ENCODE data around the gene JMJD6.
"Not testable (repeated sequence)": the region's sequence is repeated elsewhere in the genome, so short reads cannot be mapped to it uniquely, and the experiment has no call there.

Gene JMJD6

DNA sequence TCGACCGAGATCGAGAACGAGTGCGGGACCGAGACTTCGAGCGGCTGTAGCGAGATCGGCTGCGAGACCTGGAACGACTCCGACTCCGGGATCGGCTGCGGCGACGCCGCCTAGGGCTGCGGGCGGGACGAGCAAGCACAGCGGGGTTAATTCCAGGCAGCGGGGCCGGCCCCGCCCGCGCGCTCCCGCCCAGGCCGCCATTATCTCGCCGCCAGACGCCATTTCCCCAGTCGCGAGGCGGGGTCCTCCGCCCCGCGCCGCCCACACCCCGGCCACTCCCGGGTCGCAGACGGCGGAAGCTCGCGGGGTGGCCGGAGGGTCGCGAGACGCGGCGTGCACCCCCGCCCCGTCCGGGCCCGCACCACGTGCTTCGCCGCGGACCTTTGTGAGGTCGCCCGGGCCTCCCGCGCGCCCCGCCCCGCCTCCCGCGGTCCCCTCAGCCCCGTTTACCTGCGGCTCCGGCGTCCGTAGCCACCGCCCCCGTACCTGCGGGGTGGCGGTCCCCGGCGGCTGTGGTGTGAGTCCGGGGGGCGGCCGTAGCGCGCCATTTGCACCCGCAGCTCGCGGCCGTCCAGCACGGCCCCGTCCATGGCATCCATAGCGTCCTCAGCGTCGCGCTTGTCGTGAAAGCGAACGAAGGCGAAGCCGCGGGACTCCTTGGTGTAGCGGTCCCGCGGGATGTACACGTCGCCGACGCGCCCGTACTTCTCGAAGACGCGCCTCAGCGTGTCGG, 10.1 kb upstream of the JMJD6 start:
- Histone ChIP-seq H3K4me1 (ENCODE audit: insufficient read depth, insufficient read length) (no peaks in the 10 kb centered on the region), H3K9ac (ENCODE audit: insufficient read length, low read depth) (peak overlapping the region; percentile 100), H3K27me3 (ENCODE audit: insufficient read depth, insufficient read length) (no peaks in the 10 kb centered on the region), H3K36me3 (ENCODE audit: insufficient read depth, insufficient read length, low read length) (peaks cover 55% of the 10 kb centered on the region), H3K4me3 (ENCODE audit: insufficient read length, low read depth) (peak overlapping the region; percentile 100), H3K9me3 (ENCODE audit: insufficient read depth, low read length) (no peaks in the 10 kb centered on the region)
- DNase-seq (ENCODE audit: low read depth, low spot score) = no peak
- TF ChIP-seq YY1 (IDR thresholded peaks at IDR 0.05; ENCODE audit: insufficient read depth, insufficient read length) (peak; percentile 80), ZNF274 (IDR thresholded peaks at IDR 0.05; ENCODE audit: low read depth, low read length) (no peak)

DNA sequence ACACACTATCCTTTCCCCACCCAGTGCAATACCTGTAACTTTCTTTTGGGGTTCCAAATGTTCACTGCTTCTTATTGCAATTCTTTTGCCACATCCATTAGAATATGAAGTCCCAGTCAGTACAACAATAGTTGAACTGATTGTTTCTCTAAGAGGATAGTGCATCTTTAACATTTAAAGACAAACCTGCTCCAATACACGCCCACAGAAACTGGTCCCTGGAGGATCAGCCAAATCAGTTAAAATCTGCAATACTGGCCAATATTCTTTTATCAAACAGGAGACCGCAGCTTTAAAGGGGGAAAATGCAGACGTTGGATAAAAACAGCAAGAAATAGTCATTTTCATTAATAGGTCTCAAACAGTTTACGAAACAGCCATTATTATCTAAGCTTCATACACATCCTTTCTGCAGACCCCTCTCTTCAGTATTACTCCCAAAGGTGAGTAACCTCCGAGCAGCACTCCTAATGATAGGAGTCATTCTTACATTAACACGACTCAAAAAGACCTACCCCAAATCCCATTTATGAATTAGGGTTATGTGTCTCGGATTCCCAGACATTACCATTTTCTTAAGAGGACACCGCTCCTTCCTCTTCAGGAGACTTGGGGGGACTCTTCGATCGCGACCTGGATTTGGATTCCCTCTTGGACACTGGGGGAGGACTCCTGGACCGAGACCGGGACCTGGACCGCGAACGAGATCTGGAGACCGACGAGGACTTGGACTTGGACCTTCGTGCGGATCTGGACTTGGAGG, 9.4 kb upstream of the JMJD6 start:
- Histone ChIP-seq H3K4me3 (ENCODE audit: insufficient read length, low read depth) (peak overlapping the region; percentile 100), H3K36me3 (ENCODE audit: insufficient read depth, insufficient read length, low read length) (peaks cover 48% of the 10 kb centered on the region), H3K9me3 (ENCODE audit: insufficient read depth, low read length) (no peaks in the 10 kb centered on the region), H3K9ac (ENCODE audit: insufficient read length, low read depth) (peak overlapping the region; percentile 100), H3K4me1 (ENCODE audit: insufficient read depth, insufficient read length) (no peaks in the 10 kb centered on the region), H3K27me3 (ENCODE audit: insufficient read depth, insufficient read length) (no peaks in the 10 kb centered on the region)
- no peak for TF ChIP-seq SUZ12 (IDR thresholded peaks at IDR 0.05; ENCODE audit: extremely low read depth, insufficient read depth, insufficient read length)
- TF ChIP-seq ZNF274 (IDR thresholded peaks at IDR 0.05; ENCODE audit: low read depth, low read length) = no peak
- TF ChIP-seq YY1 (IDR thresholded peaks at IDR 0.05; ENCODE audit: insufficient read depth, insufficient read length) = no peak
- DNase-seq (ENCODE audit: low read depth, low spot score) = no peak

DNA sequence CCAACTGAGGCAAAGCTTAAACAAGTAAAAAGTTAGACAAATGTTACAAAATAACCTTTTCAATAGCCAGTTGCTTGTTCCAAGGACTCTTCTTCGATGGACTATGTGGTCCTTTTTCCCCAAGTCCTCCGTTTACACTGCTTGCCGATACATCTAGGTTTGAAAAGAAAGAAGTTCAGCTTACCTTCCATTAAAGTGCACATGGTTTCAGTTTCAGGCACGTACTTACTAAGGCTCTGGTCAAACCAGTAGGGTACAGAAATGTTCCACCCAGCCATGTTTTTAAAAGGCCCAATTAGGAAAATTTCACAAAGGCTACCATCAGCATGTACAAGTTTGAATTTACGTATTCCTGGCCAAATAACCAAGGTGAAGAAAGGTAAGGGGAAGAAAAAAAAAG, 8.6 kb upstream of the JMJD6 start:
- Histone ChIP-seq H3K9me3 (ENCODE audit: insufficient read depth, low read length) (no peaks in the 10 kb centered on the region), H3K4me1 (ENCODE audit: insufficient read depth, insufficient read length) (no peaks in the 10 kb centered on the region), H3K4me3 (ENCODE audit: insufficient read length, low read depth) (peak overlapping the region; percentile 100), H3K36me3 (ENCODE audit: insufficient read depth, insufficient read length, low read length) (peaks cover 52% of the 10 kb centered on the region), H3K9ac (ENCODE audit: insufficient read length, low read depth) (peak overlapping the region; percentile 100), H3K27me3 (ENCODE audit: insufficient read depth, insufficient read length) (no peaks in the 10 kb centered on the region)
- TF ChIP-seq ZNF274 (IDR thresholded peaks at IDR 0.05; ENCODE audit: low read depth, low read length) (no peak), YY1 (IDR thresholded peaks at IDR 0.05; ENCODE audit: insufficient read depth, insufficient read length) (no peak), SUZ12 (IDR thresholded peaks at IDR 0.05; ENCODE audit: extremely low read depth, insufficient read depth, insufficient read length) (no peak)
- DNase-seq (ENCODE audit: low read depth, low spot score) = no peak

DNA sequence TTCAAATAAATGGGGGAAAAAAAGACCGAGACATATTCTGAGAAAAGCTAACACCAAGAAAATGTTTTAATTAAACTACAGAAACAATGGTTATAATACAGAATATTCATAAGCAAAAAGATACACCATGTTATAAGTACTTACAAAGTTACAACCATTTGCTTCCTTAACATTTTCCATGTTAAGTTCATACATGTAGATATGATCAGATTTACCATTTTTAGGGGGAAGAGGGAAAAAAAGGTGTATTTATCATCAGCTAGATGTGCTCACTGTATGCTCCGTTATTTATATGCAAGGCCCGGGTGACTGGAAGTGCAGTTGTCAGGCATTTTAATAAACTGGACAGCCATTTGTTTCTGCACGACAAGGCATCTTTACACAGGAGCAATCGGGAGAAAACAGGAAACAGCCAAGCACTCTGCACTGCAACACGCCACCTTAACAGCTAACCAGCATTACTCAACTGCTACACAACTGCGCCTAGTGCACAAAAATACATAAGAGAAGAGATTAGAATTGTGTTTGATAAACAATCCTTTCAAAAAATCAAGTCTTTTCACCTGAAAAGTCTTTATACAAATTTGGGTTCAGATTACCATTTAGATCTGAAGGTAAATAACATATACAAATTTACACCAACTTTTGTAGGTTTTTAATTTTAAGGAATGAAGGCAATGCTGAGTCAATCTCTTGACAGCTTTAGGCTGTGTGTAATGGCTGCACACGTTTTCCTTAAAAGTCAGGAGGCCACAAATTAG, 7.9 kb upstream of the JMJD6 start:
- H3K4me1 ChIP-seq (ENCODE audit: insufficient read depth, insufficient read length) = no peaks in the 10 kb centered on the region
- H3K9ac ChIP-seq (ENCODE audit: insufficient read length, low read depth) = peak overlapping the region; percentile 100
- peaks cover 56% of the 10 kb centered on the region for H3K36me3 ChIP-seq (ENCODE audit: insufficient read depth, insufficient read length, low read length)
- H3K9me3 ChIP-seq (ENCODE audit: insufficient read depth, low read length) = no peaks in the 10 kb centered on the region
- DNase-seq (ENCODE audit: low read depth, low spot score) = no peak
- H3K4me3 ChIP-seq (ENCODE audit: insufficient read length, low read depth) = peak overlapping the region; percentile 100
- no peaks in the 10 kb centered on the region for H3K27me3 ChIP-seq (ENCODE audit: insufficient read depth, insufficient read length)
- TF ChIP-seq YY1 (IDR thresholded peaks at IDR 0.05; ENCODE audit: insufficient read depth, insufficient read length) = no peak
- TF ChIP-seq ZNF274 (IDR thresholded peaks at IDR 0.05; ENCODE audit: low read depth, low read length) = no peak
- no peak for TF ChIP-seq SUZ12 (IDR thresholded peaks at IDR 0.05; ENCODE audit: extremely low read depth, insufficient read depth, insufficient read length)

DNA sequence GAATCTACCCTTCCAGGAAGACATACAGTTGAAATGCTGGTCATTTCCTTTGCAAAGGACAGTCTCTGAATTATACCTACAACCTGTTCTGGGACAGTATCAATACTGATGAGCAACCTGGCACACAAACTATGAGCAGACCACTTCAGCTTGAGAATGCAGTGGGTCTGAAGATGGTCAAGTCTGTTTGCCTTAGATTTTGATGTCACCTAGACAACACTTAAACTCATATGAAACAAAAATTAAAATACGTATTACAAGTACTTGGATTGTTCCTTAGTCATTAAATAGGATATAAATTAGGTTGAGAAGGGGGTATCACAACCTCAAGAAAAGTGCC, 7.2 kb upstream of the JMJD6 start:
- Histone ChIP-seq H3K27me3 (ENCODE audit: insufficient read depth, insufficient read length) (no peaks in the 10 kb centered on the region), H3K9me3 (ENCODE audit: insufficient read depth, low read length) (no peaks in the 10 kb centered on the region), H3K9ac (ENCODE audit: insufficient read length, low read depth) (no peak overlapping the region), H3K36me3 (ENCODE audit: insufficient read depth, insufficient read length, low read length) (peaks cover 58% of the 10 kb centered on the region), H3K4me1 (ENCODE audit: insufficient read depth, insufficient read length) (no peaks in the 10 kb centered on the region), H3K4me3 (ENCODE audit: insufficient read length, low read depth) (no peak overlapping the region)
- TF ChIP-seq ZNF274 (IDR thresholded peaks at IDR 0.05; ENCODE audit: low read depth, low read length) (no peak), YY1 (IDR thresholded peaks at IDR 0.05; ENCODE audit: insufficient read depth, insufficient read length) (no peak), SUZ12 (IDR thresholded peaks at IDR 0.05; ENCODE audit: extremely low read depth, insufficient read depth, insufficient read length) (no peak)
- no peak for DNase-seq (ENCODE audit: low read depth, low spot score)

DNA sequence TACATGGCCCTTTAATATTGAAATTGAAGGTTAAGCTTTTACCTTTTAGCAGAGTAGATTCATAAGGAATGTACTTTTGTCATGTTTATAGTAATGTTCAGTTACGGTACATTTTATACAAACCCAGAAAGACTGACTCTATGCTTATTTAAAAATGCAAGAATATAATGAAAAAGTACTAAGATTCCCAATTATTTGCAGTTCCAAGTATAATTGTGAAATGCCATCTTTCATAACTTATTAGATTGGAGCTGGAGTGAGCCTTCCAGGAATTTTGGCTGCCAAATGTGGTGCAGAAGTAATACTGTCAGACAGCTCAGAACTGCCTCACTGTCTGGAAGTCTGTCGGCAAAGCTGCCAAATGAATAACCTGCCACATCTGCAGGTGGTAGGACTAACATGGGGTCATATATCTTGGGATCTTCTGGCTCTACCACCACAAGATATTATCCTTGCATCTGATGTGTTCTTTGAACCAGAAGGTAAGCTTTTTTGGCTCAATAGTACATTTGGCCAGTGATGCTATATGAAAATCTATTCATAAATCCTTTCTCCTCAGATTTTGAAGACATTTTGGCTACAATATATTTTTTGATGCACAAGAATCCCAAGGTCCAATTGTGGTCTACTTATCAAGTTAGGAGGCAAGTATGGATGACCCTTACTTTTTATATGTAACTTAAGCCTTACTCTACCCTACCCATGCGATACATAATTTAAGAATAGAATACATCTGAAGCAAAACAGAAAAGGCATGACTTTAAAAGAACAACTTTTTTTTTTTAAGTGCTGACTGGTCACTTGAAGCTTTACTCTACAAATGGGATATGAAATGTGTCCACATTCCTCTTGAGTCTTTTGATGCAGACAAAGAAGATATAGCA, 6.6 kb upstream of the JMJD6 start:
- Histone ChIP-seq H3K9me3 (ENCODE audit: insufficient read depth, low read length) (no peaks in the 10 kb centered on the region), H3K4me1 (ENCODE audit: insufficient read depth, insufficient read length) (no peaks in the 10 kb centered on the region), H3K27me3 (ENCODE audit: insufficient read depth, insufficient read length) (no peaks in the 10 kb centered on the region), H3K9ac (ENCODE audit: insufficient read length, low read depth) (no peak overlapping the region), H3K36me3 (ENCODE audit: insufficient read depth, insufficient read length, low read length) (peaks cover 58% of the 10 kb centered on the region), H3K4me3 (ENCODE audit: insufficient read length, low read depth) (no peak overlapping the region)
- DNase-seq (ENCODE audit: low read depth, low spot score) = no peak
- no peak for TF ChIP-seq YY1 (IDR thresholded peaks at IDR 0.05; ENCODE audit: insufficient read depth, insufficient read length)
- TF ChIP-seq SUZ12 (IDR thresholded peaks at IDR 0.05; ENCODE audit: extremely low read depth, insufficient read depth, insufficient read length) = no peak
- no peak for TF ChIP-seq ZNF274 (IDR thresholded peaks at IDR 0.05; ENCODE audit: low read depth, low read length)

DNA sequence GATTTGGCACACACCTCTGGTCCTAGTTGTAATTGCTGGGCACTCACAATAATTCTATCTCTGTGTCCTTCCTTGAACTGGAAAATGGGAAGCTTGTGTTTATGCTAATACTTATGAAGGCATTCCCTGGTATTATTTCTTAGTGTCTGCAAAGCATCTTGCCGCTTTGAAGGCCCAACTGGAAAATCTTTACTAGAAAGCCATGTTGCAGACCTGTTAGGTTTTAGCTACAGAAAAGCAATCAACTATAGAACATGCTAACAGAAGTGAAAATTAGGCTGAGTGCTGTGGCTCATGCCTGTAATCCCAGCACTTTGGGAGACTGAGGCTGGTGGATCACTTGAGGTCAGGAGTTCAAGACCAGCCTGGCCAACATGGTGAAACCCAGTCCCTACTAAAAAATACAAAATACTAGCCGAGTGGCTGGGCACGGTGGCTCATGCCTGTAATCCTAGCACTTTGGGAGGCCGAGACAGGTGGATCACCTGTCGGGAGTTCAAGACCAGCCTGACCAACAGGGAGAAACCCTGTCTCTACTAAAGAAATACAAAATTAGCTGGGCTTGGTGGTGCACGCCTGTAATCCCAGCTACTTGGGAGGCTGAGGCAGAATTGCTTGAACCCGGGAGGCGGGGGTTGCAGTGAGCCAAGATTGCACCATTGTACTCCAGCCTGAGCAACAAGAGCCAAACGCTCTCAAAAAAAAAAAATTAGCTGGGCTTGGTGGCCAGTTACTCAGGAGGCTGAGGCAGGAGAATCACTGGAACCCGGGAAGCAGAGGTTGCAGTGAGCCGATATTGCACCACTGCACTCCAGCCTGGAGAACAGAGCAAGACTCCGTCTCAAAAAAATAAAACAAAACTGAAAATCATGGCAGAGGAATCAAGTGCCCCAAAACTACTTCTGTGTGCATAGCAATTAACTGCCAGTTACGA, 5.7 kb upstream of the JMJD6 start:
- not testable (repeated sequence) for DNase-seq (ENCODE audit: low read depth, low spot score); H3K4me3 ChIP-seq (ENCODE audit: insufficient read length, low read depth); H3K4me1 ChIP-seq (ENCODE audit: insufficient read depth, insufficient read length); H3K9me3 ChIP-seq (ENCODE audit: insufficient read depth, low read length); H3K27me3 ChIP-seq (ENCODE audit: insufficient read depth, insufficient read length); H3K9ac ChIP-seq (ENCODE audit: insufficient read length, low read depth)
- H3K36me3 ChIP-seq (ENCODE audit: insufficient read depth, insufficient read length, low read length) = peaks cover 61% of the 10 kb centered on the region

Measured in NT2/D1 (cell line).